ENCODE measurements around the gene ELN.

- TF ChIP-seq POLR2A (conservative IDR thresholded peaks at IDR 0.05) (no peak), CTCF (IDR thresholded peaks at IDR 0.05 in 2 of 3, conservative IDR thresholded peaks at IDR 0.05 in 1 of 3; ENCODE audit: insufficient read depth in 2 of 3, low read depth in 1 of 3, low read length in 3 of 3) (no peak), ZNF174 (CRISPR knock-in tag; IDR thresholded peaks at IDR 0.05) (no peak), GTF2F1 (IDR thresholded peaks at IDR 0.05; ENCODE audit: low read depth, low read length) (no peak), POU5F1 (IDR thresholded peaks at IDR 0.05; ENCODE audit: borderline replicate concordance, low read depth, low read length, partially characterized antibody) (no peak), NFXL1 (CRISPR knock-in tag; IDR thresholded peaks at IDR 0.05) (no peak), FOXA3 (CRISPR knock-in tag; conservative IDR thresholded peaks at IDR 0.05 in 1 of 2, IDR thresholded peaks at IDR 0.05 in 1 of 2) (no peak), ZNF717 (CRISPR knock-in tag; IDR thresholded peaks at IDR 0.05) (no peak), EZH2 (IDR thresholded peaks at IDR 0.05; ENCODE audit: borderline replicate concordance, low read depth, low read length) (no peak), GMEB1 (CRISPR knock-in tag; IDR thresholded peaks at IDR 0.05) (no peak)
These were observed 17.6 kb upstream of the ELN start for GRCh38 chr7:74010407-74010806.
